Epidermal melanocyte (primary cell): ENCODE measurements around the gene PCNA.
A peak's percentile ranks its signal among the peaks of the same experiment; 100 is the strongest.

Source experiments
- DNase-seq: peaks from one replicate; pipeline ENCODE4 v3.0.0; 2011; ENCODE audit warnings: low spot score; ENCODE audit not compliant: insufficient read length

The PCNA gene

GRCh38 chr20:5067877-5068645, 51.7 kb downstream of the PCNA start:
- DNase-seq, result no peak

GRCh38 chr20:5065879-5066383, 53.8 kb downstream of the PCNA start:
- DNase-seq, result peak; percentile 57

- no peak for DNase-seq
Measured at GRCh38 chr20:5065166-5065878, 54.4 kb downstream of the PCNA start.
